ENCODE measurements around the gene SAMD1.
"Not testable (repeated sequence)": the region's sequence is repeated elsewhere in the genome, so short reads cannot be mapped to it uniquely, and the experiment has no call there.

SAMD1 gene

DNA sequence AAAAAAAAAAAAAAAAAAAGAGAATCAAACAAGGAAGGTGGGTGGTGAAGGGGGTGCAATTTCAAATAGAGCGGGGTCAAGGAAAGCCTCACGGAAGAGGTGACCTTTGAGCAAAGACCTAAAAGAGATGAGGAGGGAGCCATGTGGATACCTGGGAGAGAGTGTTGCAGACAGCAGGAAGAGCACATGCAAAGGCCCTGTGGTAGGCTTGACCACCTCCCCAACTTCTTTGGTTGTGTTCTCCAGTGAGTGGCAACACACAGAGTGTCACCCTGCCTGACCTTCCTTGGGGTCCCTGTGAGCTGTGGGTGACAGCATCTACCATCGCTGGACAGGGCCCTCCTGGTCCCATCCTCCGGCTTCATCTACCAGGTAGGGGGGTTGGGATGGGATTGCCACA, 40.0 kb downstream of the SAMD1 start:
- no peak for FAIRE-seq
- no peak for TF ChIP-seq TAF1 (IDR thresholded peaks at IDR 0.05; ENCODE audit: low read depth, low read length)
- TF ChIP-seq POLR2A (IDR thresholded peaks at IDR 0.05; ENCODE audit: low read depth, low read length) = no peak
- no peak for TF ChIP-seq SPI1 (IDR thresholded peaks at IDR 0.05; ENCODE audit: low read depth, low read length)
- TF ChIP-seq POU2F2 (IDR thresholded peaks at IDR 0.05; ENCODE audit: low read depth, low read length) = no peak
- TF ChIP-seq POLR2AphosphoS5 (IDR thresholded peaks at IDR 0.05; ENCODE audit: low read depth, low read length) = no peak
- TF ChIP-seq PAX5 (IDR thresholded peaks at IDR 0.05; ENCODE audit: insufficient read depth, low read length, severe bottlenecking) = no peak

DNA sequence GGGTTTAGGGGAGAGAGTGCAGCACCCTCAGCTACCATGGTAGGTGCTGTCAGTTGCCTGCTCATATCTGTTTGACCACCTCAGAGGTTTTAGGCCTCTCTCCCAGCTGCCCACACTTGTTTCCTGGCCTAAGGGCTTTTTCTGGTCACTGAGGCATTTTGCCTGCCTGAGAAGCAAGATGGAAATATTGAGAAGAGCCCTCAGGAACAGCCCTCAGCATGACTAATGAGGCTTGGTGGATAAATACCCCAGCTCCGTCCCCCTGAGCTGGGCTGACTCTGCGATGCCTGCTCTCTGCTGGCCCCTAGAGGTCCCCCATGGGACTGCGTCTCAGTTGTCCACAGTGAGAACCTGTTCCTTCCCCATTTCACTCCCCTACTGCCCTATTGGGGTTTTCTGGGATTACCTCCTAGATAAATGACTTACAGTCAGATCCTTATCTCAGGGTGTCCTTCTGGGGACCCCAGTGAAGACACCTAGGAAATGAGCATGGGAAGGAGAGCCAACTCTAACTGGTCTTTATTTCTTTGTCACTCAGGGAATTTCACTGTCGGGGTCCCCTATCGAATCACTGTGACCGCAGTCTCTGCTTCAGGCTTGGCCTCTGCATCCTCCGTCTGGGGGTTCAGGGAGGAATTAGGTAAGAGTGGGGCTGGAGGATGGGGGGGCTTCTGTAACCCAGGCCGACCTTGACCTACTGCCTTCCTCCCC, 42.0 kb downstream of the SAMD1 start:
- DNase-seq (ENCODE audit: insufficient read length, low spot score) (peak; percentile 71), FAIRE-seq (peak; percentile 70)
- TF ChIP-seq POLR2AphosphoS5 (IDR thresholded peaks at IDR 0.05; ENCODE audit: low read depth, low read length) (no peak), TAF1 (IDR thresholded peaks at IDR 0.05; ENCODE audit: low read depth, low read length) (no peak), POLR2A (IDR thresholded peaks at IDR 0.05; ENCODE audit: low read depth, low read length) (no peak), SPI1 (IDR thresholded peaks at IDR 0.05; ENCODE audit: low read depth, low read length) (no peak), PAX5 (IDR thresholded peaks at IDR 0.05; ENCODE audit: insufficient read depth, low read length, severe bottlenecking) (no peak), POU2F2 (IDR thresholded peaks at IDR 0.05; ENCODE audit: low read depth, low read length) (no peak)

More for the DNA sequence above, 40.0 kb downstream of the SAMD1 start:
- no peak for DNase-seq (ENCODE audit: insufficient read length, low spot score)

GRCh38 chr19:14047866-14048265, 42.7 kb downstream of the SAMD1 start:
- DNase-seq (ENCODE audit: insufficient read length, low spot score) = not testable (repeated sequence)

GRCh38 chr19:14042659-14043608, 47.6 kb downstream of the SAMD1 start:
- DNase-seq (ENCODE audit: insufficient read length, low spot score) = not testable (repeated sequence)
- peak; percentile 87 for FAIRE-seq
- TF ChIP-seq TAF1 (IDR thresholded peaks at IDR 0.05; ENCODE audit: low read depth, low read length) (0 out of 2 replicates have a peak, but pooled peaks have one; percentile 16), POU2F2 (IDR thresholded peaks at IDR 0.05; ENCODE audit: low read depth, low read length) (peak; percentile 34; the same call in 1 of the 2 replicates)

More at GRCh38 chr19:14047866-14048265, 42.7 kb downstream of the SAMD1 start:
- FAIRE-seq = not testable (repeated sequence)

DNA sequence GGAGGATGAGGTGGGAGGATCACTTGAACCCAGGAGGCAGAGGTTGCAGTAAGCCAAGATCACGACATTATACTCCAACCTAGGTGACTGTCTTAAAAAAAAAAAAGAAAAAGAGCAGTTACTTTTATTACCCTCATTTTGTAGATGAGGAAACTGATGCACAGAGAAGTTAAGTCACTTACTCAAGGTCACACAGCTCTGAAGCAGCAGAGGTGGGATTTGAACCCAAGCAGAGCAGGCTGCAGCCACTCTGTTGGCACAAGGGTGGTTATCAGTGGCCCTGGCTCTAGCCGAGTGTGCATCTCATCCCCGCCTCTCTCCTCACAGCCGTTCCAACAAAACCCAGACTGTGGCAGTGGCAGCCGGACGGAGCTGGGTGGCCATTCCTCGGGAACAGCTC, 51.4 kb downstream of the SAMD1 start:
- FAIRE-seq = peak; percentile 23
- DNase-seq (ENCODE audit: insufficient read length, low spot score) = no peak
- TF ChIP-seq POLR2AphosphoS5 (IDR thresholded peaks at IDR 0.05; ENCODE audit: low read depth, low read length) = no peak
- no peak for TF ChIP-seq TAF1 (IDR thresholded peaks at IDR 0.05; ENCODE audit: low read depth, low read length)
- no peak for TF ChIP-seq POLR2A (IDR thresholded peaks at IDR 0.05; ENCODE audit: low read depth, low read length)
- TF ChIP-seq POU2F2 (IDR thresholded peaks at IDR 0.05; ENCODE audit: low read depth, low read length) = no peak
- no peak for TF ChIP-seq SPI1 (IDR thresholded peaks at IDR 0.05; ENCODE audit: low read depth, low read length)

All from GM12891 (cell line).